ENCODE measurements around the gene SAFB. TPM values are rescaled to one million over a fixed set of nuclear protein-coding genes. Genes with fewer than 3 reads are reported as not detected.
"Not testable (repeated sequence)": the region's sequence is repeated elsewhere in the genome, so short reads cannot be mapped to it uniquely, and the experiment has no call there.

SAFB gene
- polyA plus RNA-seq, 4 donors: 44.0 to 105 (median 55.4) TPM

DNA sequence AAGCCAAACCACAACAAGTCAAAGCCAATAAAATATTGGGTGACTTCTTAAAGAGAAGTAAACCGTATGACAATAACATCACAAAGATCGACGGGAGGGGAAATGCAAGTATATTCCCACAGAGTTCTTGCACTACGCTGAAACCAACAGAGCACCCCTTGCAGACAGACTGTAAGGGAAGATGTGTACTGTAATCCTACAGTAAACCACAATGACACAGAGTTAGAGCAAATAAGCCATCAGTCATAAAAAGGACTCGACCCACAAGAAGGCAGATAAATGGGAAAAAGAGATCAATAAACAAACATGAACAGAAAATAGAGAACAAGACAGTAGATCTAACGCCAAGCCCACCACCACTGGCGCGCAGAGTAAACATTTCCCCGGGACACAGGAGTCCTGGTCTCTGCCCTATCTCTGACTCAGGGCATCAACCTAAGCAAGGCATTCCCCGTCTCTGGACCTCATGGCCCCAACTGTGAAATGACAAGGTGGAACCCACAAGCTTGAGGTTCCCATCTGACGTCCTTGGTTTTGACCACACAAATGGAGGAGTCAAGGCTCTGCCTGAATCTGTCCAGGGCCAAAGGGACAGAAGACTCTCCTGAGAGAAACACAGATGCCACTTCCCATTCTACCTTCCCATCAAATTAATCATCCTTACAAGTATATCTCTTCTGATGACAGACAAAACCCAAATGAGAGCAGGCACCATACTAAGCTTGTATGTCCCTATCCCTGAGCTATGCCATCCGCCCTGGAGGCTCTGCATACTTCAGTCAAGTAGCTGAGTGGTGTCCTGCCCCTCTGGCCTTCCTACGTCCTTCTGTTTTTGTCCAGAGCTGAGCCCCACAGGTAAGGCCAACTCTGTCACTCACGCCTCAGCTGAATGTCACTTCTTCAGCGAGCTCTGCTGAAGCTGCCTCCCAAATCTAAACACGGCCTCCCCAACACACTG is 15.3 kb upstream of the SAFB start:
- no peaks in the 10 kb centered on the region for H3K9me3 ChIP-seq (ENCODE audit: control insufficient read depth in 2 of 2, insufficient read depth in 1 of 2, low read depth in 1 of 2, low read length in 1 of 2)
- H3K27ac ChIP-seq (ENCODE audit: low read depth in 1 of 3, low read length in 2 of 3): no peak overlapping the region
- no peak for FAIRE-seq
- no peaks in the 10 kb centered on the region for H3K27me3 ChIP-seq (ENCODE audit: control insufficient read depth in 3 of 3, insufficient read depth in 3 of 3, low read length in 3 of 3)
- WGBS, 3 donors: 92 to 95% (median 93%) methylated on average over 16 of the region's 16 CpGs
- H3K4me1 ChIP-seq (ENCODE audit: control insufficient read depth in 3 of 3, insufficient read depth in 2 of 3, low read depth in 1 of 3, low read length in 2 of 3): no peaks in the 10 kb centered on the region
- H3K36me3 ChIP-seq (ENCODE audit: control insufficient read depth in 3 of 3, insufficient read depth in 2 of 3, low read depth in 1 of 3, low read length in 3 of 3): peaks cover 29 to 64% (median 38%) of the 10 kb centered on the region in 3 donors
- no peak for DNase-seq
- H3K4me3 ChIP-seq (ENCODE audit: low read depth in 1 of 3, low read length in 3 of 3): no peak overlapping the region

DNA sequence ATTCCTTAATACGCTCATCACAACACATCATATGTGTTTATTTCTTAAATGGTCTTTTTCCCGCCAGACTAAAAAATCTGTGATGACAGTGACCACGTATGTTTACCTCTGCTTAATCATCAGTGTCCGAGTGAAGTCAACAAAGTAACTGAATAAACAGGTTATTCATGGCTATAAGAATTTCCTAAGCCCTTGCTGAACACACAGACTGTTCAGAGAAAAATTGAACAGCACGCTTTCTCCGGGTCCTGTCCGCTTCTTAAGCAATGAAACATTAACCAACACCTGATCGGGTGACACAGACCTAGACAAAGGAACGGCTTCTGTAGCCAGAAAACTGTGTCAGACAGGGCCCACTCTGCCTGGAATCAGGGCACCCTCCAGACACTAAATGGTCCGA is 14.6 kb upstream of the SAFB start:
- 69 to 75% (median 74%) methylated on average over 10 of the region's 10 CpGs for WGBS, 3 donors
- Histone ChIP-seq H3K4me1 (ENCODE audit: control insufficient read depth in 3 of 3, insufficient read depth in 2 of 3, low read depth in 1 of 3, low read length in 2 of 3) (no peaks in the 10 kb centered on the region), H3K9me3 (ENCODE audit: control insufficient read depth in 2 of 2, insufficient read depth in 1 of 2, low read depth in 1 of 2, low read length in 1 of 2) (no peaks in the 10 kb centered on the region), H3K4me3 (ENCODE audit: low read depth in 1 of 3, low read length in 3 of 3) (no peak overlapping the region), H3K27me3 (ENCODE audit: control insufficient read depth in 3 of 3, insufficient read depth in 3 of 3, low read length in 3 of 3) (no peaks in the 10 kb centered on the region), H3K36me3 (ENCODE audit: control insufficient read depth in 3 of 3, insufficient read depth in 2 of 3, low read depth in 1 of 3, low read length in 3 of 3) (peaks cover 29 to 65% (median 41%) of the 10 kb centered on the region in 3 donors), H3K27ac (ENCODE audit: low read depth in 1 of 3, low read length in 2 of 3) (no peak overlapping the region)
- no peak for FAIRE-seq
- DNase-seq: no peak

DNA sequence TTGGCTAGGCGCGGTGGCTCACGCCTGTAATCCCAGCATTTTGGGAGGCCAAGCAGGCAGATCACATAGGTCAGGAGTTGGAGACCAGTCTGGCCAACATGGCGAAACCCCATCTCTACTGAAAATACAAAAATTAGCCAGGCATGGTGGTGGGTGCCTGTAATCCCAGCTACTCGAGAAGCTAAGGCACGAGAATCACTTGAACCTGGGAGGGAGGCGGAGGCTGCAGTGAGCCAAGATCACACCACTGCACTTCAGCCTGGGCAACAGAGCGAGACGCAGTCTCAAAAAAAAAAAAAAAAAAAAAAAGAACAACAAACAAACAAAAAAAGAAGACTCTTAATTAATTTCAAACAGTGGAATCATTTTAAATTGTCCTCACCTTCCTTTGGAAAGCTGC is 14.1 kb upstream of the SAFB start:
- not testable (repeated sequence) for FAIRE-seq; H3K27me3 ChIP-seq (ENCODE audit: control insufficient read depth in 3 of 3, insufficient read depth in 3 of 3, low read length in 3 of 3); H3K27ac ChIP-seq (ENCODE audit: low read depth in 1 of 3, low read length in 2 of 3); H3K4me3 ChIP-seq (ENCODE audit: low read depth in 1 of 3, low read length in 3 of 3); DNase-seq; H3K9me3 ChIP-seq (ENCODE audit: control insufficient read depth in 2 of 2, insufficient read depth in 1 of 2, low read depth in 1 of 2, low read length in 1 of 2); H3K4me1 ChIP-seq (ENCODE audit: control insufficient read depth in 3 of 3, insufficient read depth in 2 of 3, low read depth in 1 of 3, low read length in 2 of 3)
- peaks cover 31 to 67% (median 37%) of the 10 kb centered on the region in 3 donors for H3K36me3 ChIP-seq (ENCODE audit: control insufficient read depth in 3 of 3, insufficient read depth in 2 of 3, low read depth in 1 of 3, low read length in 3 of 3)
- 87 to 90% (median 89%) methylated on average over 9 of the region's 9 CpGs for WGBS, 3 donors

DNA sequence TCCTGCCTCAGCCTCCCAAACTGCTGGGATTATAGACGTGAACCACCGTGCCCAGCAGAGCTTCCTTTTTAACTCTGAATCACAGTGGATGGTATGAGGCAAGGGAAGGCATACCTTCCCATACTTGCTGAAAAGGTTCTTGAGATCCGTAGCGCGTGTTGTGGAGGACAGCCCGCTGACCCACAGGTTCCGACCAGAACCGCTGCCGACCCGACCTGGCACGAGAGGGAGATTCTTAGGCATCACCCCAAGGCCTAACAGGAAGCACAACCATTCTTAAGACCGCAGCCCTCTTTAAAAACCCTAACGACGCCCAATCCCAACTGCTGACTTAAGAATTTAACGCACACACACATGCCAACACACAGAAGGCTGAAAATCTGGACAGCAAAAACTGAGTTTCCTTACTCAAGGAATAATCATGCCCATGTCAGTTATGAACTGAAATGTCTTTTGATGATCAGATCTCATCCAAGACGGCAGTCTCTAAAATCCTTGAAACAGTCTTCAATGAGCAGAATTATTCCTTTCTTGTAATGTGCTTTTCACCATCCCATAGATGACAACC is 12.9 kb upstream of the SAFB start:
- 94 to 97% (median 95%) methylated on average over 16 of the region's 16 CpGs for WGBS, 3 donors
- no peaks in the 10 kb centered on the region for H3K9me3 ChIP-seq (ENCODE audit: control insufficient read depth in 2 of 2, insufficient read depth in 1 of 2, low read depth in 1 of 2, low read length in 1 of 2)
- no peak overlapping the region for H3K27ac ChIP-seq (ENCODE audit: low read depth in 1 of 3, low read length in 2 of 3)
- FAIRE-seq (no peak), DNase-seq (no peak)
- no peak overlapping the region for H3K4me3 ChIP-seq (ENCODE audit: low read depth in 1 of 3, low read length in 3 of 3)
- no peaks in the 10 kb centered on the region for H3K4me1 ChIP-seq (ENCODE audit: control insufficient read depth in 3 of 3, insufficient read depth in 2 of 3, low read depth in 1 of 3, low read length in 2 of 3)
- peaks cover 33 to 67% (median 37%) of the 10 kb centered on the region in 3 donors for H3K36me3 ChIP-seq (ENCODE audit: control insufficient read depth in 3 of 3, insufficient read depth in 2 of 3, low read depth in 1 of 3, low read length in 3 of 3)
- no peaks in the 10 kb centered on the region for H3K27me3 ChIP-seq (ENCODE audit: control insufficient read depth in 3 of 3, insufficient read depth in 3 of 3, low read length in 3 of 3)

DNA sequence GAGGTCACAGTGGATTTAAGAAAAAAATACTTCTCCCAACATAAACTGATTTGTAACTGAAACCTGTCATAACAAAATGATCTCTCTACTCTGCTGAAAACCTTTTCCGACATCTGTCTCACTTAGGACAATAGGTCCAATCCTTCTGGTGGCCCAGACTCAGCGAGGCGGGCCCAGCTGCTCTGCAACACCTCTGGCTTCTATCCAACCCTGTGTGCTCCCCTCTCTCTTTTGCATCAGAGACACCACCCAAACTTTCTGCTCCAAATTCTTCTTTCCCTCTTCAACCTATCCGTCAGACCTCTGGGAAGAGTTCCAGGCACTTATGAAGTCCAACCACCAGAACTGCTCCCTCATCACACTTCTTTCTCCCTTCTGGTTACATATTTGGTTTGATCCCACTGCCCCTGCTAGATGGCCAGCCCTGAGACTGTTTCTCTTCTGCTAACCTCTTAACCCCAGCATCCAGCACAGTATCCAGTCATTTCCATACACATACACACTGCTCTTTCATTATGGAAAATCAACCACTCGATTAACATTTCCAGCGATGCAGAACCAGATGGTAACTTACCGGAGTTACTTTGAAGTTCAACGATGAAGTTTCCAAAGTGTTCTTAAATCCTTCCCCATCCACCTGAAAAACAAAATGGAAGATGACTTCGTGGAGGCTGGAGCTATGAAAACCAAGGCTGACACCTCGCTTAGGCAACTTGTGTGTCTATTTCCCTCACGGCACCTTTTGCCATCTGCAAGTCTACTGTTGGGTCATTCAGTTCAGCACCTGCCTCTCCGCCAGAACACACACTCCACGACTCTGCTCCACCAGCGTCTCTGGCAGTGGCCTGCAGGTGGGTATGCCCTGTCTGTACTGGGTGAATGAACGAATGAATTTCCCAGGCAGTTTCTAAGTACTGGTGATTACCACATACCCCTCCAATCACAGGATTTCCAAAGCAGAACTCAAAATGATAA is 9.7 kb upstream of the SAFB start:
- peaks cover 28 to 61% (median 37%) of the 10 kb centered on the region in 3 donors for H3K36me3 ChIP-seq (ENCODE audit: control insufficient read depth in 3 of 3, insufficient read depth in 2 of 3, low read depth in 1 of 3, low read length in 3 of 3)
- no peak for FAIRE-seq
- H3K4me3 ChIP-seq (ENCODE audit: low read depth in 1 of 3, low read length in 3 of 3): no peak overlapping the region
- 90 to 95% (median 93%) methylated on average over 15 of the region's 15 CpGs for WGBS, 3 donors
- no peak overlapping the region for H3K27ac ChIP-seq (ENCODE audit: low read depth in 1 of 3, low read length in 2 of 3)
- H3K9me3 ChIP-seq (ENCODE audit: control insufficient read depth in 2 of 2, insufficient read depth in 1 of 2, low read depth in 1 of 2, low read length in 1 of 2): no peaks in the 10 kb centered on the region
- H3K27me3 ChIP-seq (ENCODE audit: control insufficient read depth in 3 of 3, insufficient read depth in 3 of 3, low read length in 3 of 3): no peaks in the 10 kb centered on the region
- no peak for DNase-seq
- H3K4me1 ChIP-seq (ENCODE audit: control insufficient read depth in 3 of 3, insufficient read depth in 2 of 3, low read depth in 1 of 3, low read length in 2 of 3): no peaks in the 10 kb centered on the region

DNA sequence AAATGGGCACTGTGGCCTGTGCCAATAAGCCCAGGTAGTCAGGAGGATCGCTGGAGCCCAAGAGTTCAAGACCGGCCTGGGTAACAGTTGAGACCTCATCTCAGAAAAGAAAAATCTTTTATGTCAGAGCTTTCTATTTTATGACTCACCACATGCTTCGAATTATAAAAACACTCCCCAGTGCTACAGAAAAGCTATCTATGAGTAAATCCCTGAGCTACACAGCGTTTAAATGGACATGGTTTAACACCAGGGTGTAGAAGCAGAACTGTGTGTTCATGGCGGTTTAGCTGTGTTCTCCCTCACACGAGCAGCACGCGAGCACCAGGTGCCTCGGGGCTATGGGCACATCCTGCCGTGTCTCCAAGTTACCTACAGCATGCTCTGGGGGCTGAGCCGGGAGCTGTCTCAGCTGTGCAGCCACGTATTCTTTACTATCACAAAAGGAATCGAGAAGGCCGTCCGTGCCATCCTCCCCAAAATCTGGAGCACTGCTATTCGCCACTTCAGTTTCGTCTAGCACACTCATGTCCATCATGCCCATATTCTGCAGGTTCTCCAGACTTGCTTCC is 7.0 kb upstream of the SAFB start:
- H3K4me1 ChIP-seq (ENCODE audit: control insufficient read depth in 3 of 3, insufficient read depth in 2 of 3, low read depth in 1 of 3, low read length in 2 of 3): peaks cover 0 to 5% (median 4%) of the 10 kb centered on the region in 3 donors
- H3K4me3 ChIP-seq (ENCODE audit: low read depth in 1 of 3, low read length in 3 of 3): no peak overlapping the region
- DNase-seq (no peak), FAIRE-seq (no peak)
- WGBS, 3 donors: 93 to 96% (median 94%) methylated on average over 17 of the region's 17 CpGs
- no peaks in the 10 kb centered on the region for H3K9me3 ChIP-seq (ENCODE audit: control insufficient read depth in 2 of 2, insufficient read depth in 1 of 2, low read depth in 1 of 2, low read length in 1 of 2)
- H3K36me3 ChIP-seq (ENCODE audit: control insufficient read depth in 3 of 3, insufficient read depth in 2 of 3, low read depth in 1 of 3, low read length in 3 of 3): peaks cover 24 to 54% (median 35%) of the 10 kb centered on the region in 3 donors
- H3K27ac ChIP-seq (ENCODE audit: low read depth in 1 of 3, low read length in 2 of 3): no peak overlapping the region
- H3K27me3 ChIP-seq (ENCODE audit: control insufficient read depth in 3 of 3, insufficient read depth in 3 of 3, low read length in 3 of 3): no peaks in the 10 kb centered on the region

DNA sequence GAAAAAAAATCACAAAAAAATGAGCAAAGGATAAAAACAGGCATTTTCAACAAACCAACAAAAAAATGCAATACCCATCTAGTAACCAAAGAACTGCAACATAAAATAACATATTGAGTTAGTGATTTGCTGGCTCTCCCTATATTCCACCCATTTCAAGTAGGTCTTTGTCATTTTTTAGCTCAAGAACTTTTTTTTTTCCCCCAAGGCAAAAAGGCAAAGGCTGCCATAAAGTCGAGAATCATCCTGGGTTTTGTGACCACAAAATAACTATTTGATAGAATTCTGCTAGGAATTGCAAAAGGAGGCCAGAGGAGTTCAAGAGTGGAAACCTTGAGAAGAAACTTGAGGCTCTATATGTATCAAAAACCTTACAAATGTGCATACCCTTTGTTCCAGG is 5.8 kb upstream of the SAFB start:
- WGBS, 3 donors: 62 to 83% (median 81%) methylated on average over 1 of the region's 1 CpG

More for the DNA sequence above, 5.8 kb upstream of the SAFB start:
- H3K27ac ChIP-seq (ENCODE audit: low read depth in 1 of 3, low read length in 2 of 3): no peak overlapping the region
- H3K9me3 ChIP-seq (ENCODE audit: control insufficient read depth in 2 of 2, insufficient read depth in 1 of 2, low read depth in 1 of 2, low read length in 1 of 2): no peaks in the 10 kb centered on the region
- H3K4me1 ChIP-seq (ENCODE audit: control insufficient read depth in 3 of 3, insufficient read depth in 2 of 3, low read depth in 1 of 3, low read length in 2 of 3): peaks cover 3 to 11% (median 7%) of the 10 kb centered on the region in 3 donors
- DNase-seq (no peak), FAIRE-seq (no peak)
- peaks cover 24 to 59% (median 34%) of the 10 kb centered on the region in 3 donors for H3K36me3 ChIP-seq (ENCODE audit: control insufficient read depth in 3 of 3, insufficient read depth in 2 of 3, low read depth in 1 of 3, low read length in 3 of 3)
- H3K4me3 ChIP-seq (ENCODE audit: low read depth in 1 of 3, low read length in 3 of 3): no peak overlapping the region
- H3K27me3 ChIP-seq (ENCODE audit: control insufficient read depth in 3 of 3, insufficient read depth in 3 of 3, low read length in 3 of 3): no peaks in the 10 kb centered on the region

Measured in small intestine (tissue), 7 donors.